ENCODE data around the gene SPHK1.
"Not testable (repeated sequence)": the region's sequence is repeated elsewhere in the genome, so short reads cannot be mapped to it uniquely, and the experiment has no call there.

SPHK1 gene

DNA sequence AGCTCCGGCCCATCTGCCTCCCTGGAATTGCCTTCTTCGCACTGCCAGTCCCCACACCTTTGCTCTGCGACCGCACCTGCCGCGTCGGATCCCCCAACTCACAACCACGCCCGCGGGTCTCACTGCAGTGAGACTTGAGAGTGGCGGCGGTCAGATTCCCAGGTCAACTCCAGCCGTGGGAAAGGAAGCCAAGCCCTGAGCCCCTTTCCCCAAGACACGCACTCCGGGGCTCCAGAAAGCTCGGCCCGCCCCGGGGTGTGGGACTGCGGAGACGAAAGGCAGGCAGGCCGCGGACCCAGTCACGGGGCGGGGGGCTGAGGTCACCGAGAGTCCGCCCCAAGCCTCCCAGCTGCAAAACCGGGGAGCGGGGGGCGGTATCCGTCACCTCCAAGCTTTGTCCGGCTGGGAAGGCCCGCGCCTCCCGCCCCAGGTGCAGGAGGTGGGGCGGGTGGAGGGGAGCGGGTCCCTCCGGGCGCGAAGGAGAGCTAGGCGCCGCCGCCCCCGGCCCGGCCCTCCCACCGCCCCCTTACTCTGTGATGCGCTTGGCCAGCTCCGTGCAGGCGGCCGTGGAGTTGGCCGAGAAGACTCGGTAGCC lies 31.3 kb upstream of the SPHK1 start:
- peak overlapping the region; percentile 89 for H3K27ac ChIP-seq (ENCODE audit: low read depth, low read length, severe bottlenecking)
- H3K4me3 ChIP-seq (ENCODE audit: extremely low read depth, insufficient read depth, low read length, poor library complexity, severe bottlenecking), result peak overlapping the region; percentile 91
- H3K36me3 ChIP-seq (ENCODE audit: control insufficient read depth, insufficient read depth, low read length), result peaks cover 7% of the 10 kb centered on the region
- WGBS, 2 experiments (ENCODE audit: insufficient coverage in 2 of 2), result 1 to 4% methylated on average over 34 to 42 of the region's 51 CpGs
- H3K9me3 ChIP-seq (ENCODE audit: control insufficient read depth, low read length), result no peaks in the 10 kb centered on the region
- peaks cover 2% of the 10 kb centered on the region for H3K4me1 ChIP-seq (ENCODE audit: control insufficient read depth, insufficient read depth, low read length, poor library complexity, severe bottlenecking)

DNA sequence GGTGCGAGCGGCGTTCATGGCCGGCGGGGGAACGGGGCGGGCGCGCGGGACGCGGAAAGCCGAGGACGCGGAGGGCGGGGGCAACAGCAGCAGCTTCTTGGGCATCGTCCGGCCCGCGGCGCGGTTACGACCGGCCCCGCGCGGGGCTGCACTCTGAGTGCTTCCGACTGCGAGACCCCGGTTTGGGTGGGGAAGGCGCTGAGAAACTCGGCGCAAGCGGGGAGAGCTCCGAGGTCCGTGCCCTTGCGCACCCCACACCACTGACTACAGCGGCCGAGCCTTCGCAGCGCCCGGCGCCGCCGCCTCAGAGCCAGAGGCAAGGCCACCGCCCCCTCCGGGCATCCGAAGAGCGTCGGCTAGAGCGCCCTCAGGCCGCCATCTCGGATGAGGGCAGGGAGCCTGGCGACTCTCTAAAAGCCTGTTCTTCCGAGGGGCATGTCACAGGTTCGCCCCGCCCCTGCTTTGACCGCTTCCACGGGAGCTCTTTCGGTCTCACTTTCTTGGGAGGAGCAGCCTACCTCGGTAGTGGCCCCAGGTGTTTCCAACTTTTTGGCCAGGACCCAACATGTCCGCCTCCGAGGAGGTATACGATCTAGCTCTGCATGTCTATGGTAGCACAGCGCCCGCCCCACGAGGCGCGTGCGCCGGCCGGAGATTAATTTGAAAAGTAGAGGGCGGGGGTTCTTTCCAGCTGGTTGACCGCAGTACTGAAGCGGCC lies 30.7 kb upstream of the SPHK1 start, which contains the start of gene PRPSAP1:
Gene PRPSAP1 (minus strand): TSS at position 318 of the 718 bp plus-strand sequence. CDS start 213 bp downstream, at position 105.
- H3K36me3 ChIP-seq (ENCODE audit: control insufficient read depth, insufficient read depth, low read length), result peaks cover 2% of the 10 kb centered on the region
- H3K4me1 ChIP-seq (ENCODE audit: control insufficient read depth, insufficient read depth, low read length, poor library complexity, severe bottlenecking), result peaks cover 2% of the 10 kb centered on the region
- no peaks in the 10 kb centered on the region for H3K9me3 ChIP-seq (ENCODE audit: control insufficient read depth, low read length)
- H3K27ac ChIP-seq (ENCODE audit: low read depth, low read length, severe bottlenecking), result peak within 1 kb of the TSS; percentile 89
- WGBS, 2 experiments (ENCODE audit: insufficient coverage in 2 of 2), result 0% methylated on average over 64 to 67 of the region's 75 CpGs
- H3K4me3 ChIP-seq (ENCODE audit: extremely low read depth, insufficient read depth, low read length, poor library complexity, severe bottlenecking), result peak within 1 kb of the TSS; percentile 91

DNA sequence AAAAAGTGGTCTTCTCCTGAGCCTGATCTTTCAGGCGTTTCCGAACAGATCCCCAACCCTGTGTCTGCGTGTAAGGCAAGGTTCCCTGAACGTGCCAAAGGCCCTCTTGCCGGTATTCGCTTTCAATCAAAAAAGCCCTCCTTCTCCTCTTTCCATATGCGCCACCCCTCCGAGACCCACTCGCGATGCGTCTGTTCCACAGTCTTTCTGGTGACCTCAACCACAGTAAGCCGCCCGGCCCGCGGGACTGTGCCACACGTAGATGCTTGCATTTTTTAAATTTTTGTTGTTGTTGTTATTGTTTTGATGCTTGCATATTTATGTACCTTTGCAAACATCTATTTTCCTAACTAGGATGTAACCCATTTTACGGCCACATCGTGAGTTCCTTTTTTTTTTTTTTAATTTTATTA lies 30.1 kb upstream of the SPHK1 start:
- no peaks in the 10 kb centered on the region for H3K9me3 ChIP-seq (ENCODE audit: control insufficient read depth, low read length)
- peak overlapping the region; percentile 89 for H3K27ac ChIP-seq (ENCODE audit: low read depth, low read length, severe bottlenecking)
- peaks cover 2% of the 10 kb centered on the region for H3K4me1 ChIP-seq (ENCODE audit: control insufficient read depth, insufficient read depth, low read length, poor library complexity, severe bottlenecking)
- WGBS, 2 experiments (ENCODE audit: insufficient coverage in 2 of 2), result 19 to 22% methylated on average over 11 of the region's 18 CpGs
- no peaks in the 10 kb centered on the region for H3K36me3 ChIP-seq (ENCODE audit: control insufficient read depth, insufficient read depth, low read length)
- H3K4me3 ChIP-seq (ENCODE audit: extremely low read depth, insufficient read depth, low read length, poor library complexity, severe bottlenecking), result peak overlapping the region; percentile 91

DNA sequence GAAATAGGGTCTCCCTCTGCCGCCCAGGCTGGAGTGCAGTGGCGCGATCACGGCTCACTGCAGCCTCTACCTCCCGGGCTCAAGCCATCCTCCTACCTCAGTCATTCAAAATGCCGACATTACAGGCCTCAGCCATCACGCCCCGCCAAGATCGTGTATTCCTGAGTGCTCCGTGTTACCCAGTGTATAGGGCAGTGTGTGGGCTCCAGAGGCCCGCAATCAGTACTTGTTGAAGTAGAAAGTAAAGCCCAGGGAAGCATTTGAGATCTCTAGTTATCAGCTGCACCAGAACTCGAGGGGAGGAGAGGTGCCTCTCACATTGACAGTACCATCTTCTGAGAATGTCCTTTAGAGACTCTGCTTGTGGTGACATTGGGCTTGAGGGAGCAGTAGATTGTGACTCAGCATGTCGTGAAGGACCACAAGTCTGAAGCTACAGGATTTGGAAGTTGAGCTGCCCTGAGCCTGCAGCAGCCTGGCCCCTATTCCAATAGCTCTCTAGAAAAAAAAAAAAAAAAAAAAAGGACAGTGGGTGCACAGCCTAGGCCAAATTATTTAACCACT lies 29.6 kb upstream of the SPHK1 start:
- 68 to 73% methylated on average over 4 to 12 of the region's 13 CpGs for WGBS, 2 experiments (ENCODE audit: insufficient coverage in 2 of 2)
- peak overlapping the region; percentile 91 for H3K4me3 ChIP-seq (ENCODE audit: extremely low read depth, insufficient read depth, low read length, poor library complexity, severe bottlenecking)

DNA sequence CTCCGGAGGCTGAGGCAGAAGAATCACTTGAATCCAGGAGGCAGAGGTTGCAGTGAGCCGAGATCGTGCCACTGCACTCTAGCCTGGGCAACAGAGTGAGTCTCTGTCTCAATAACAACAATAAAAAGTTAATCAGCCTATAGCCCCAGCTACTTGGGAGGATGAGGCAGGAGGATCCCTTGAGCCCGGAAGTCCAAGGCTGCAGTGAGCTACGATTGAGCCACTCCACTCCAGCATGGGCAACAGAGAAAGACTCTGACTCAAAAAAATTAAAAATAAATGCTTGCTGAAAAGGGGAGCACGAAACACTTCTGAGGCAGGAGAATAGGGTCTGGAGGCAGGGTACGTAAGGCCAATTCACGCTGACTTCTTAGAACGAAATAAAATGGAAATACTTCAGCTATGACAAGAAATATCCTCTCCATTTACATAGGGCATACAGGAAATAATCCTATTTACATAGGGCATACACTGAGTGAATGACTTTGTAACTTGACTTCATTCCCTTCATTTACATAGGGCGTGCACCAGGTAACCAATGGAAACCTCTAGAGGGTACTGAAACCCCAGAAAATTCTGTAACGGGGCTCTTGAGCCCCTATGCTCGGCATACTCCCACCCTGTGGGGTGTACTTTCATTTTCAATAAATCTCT lies 27.5 kb upstream of the SPHK1 start:
- Histone ChIP-seq H3K27ac (ENCODE audit: low read depth, low read length, severe bottlenecking) (no peak overlapping the region), H3K9me3 (ENCODE audit: control insufficient read depth, low read length) (no peaks in the 10 kb centered on the region)
- 89 to 93% methylated on average over 9 to 12 of the region's 12 CpGs for WGBS, 2 experiments (ENCODE audit: insufficient coverage in 2 of 2)

More for the DNA sequence above, 29.6 kb upstream of the SPHK1 start:
- no peak overlapping the region for H3K27ac ChIP-seq (ENCODE audit: low read depth, low read length, severe bottlenecking)
- no peaks in the 10 kb centered on the region for H3K36me3 ChIP-seq (ENCODE audit: control insufficient read depth, insufficient read depth, low read length)
- H3K4me1 ChIP-seq (ENCODE audit: control insufficient read depth, insufficient read depth, low read length, poor library complexity, severe bottlenecking), result peaks cover 2% of the 10 kb centered on the region
- no peaks in the 10 kb centered on the region for H3K9me3 ChIP-seq (ENCODE audit: control insufficient read depth, low read length)

DNA sequence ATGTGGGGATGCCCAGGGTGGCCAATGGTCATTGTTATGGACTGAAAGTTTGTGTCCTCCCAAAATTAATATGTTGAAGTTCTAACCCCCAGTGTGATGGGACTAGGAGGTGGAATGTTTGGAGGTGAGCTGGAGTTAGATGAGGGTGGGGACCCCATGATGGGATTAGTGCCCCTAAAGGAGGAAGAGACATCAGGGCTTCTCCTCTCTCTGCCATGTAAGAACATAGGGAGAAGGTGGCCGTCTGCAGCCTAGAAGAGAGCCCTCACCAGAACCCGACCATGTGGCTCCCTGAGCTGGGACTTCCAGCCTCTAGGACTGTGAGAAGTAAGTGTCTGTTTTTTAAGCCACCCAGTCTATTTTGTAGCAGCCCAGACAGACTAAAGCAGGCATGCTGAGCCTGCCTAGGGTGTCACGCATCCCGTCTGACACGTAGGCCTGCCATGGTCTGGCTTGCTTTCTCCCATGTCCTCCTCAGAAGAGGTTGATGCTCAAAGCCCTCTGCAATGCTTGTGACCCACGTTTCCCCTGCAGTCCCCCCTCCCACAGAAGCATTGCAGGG lies 26.7 kb upstream of the SPHK1 start:
- Histone ChIP-seq H3K4me3 (ENCODE audit: extremely low read depth, insufficient read depth, low read length, poor library complexity, severe bottlenecking) (no peak overlapping the region), H3K4me1 (ENCODE audit: control insufficient read depth, insufficient read depth, low read length, poor library complexity, severe bottlenecking) (no peaks in the 10 kb centered on the region)
- 92 to 95% methylated on average over 5 of the region's 6 CpGs for WGBS, 2 experiments (ENCODE audit: insufficient coverage in 2 of 2)

More for the DNA sequence above, 27.5 kb upstream of the SPHK1 start:
- H3K4me3 ChIP-seq (ENCODE audit: extremely low read depth, insufficient read depth, low read length, poor library complexity, severe bottlenecking), result no peak overlapping the region
- H3K4me1 ChIP-seq (ENCODE audit: control insufficient read depth, insufficient read depth, low read length, poor library complexity, severe bottlenecking), result no peaks in the 10 kb centered on the region
- no peaks in the 10 kb centered on the region for H3K36me3 ChIP-seq (ENCODE audit: control insufficient read depth, insufficient read depth, low read length)

DNA sequence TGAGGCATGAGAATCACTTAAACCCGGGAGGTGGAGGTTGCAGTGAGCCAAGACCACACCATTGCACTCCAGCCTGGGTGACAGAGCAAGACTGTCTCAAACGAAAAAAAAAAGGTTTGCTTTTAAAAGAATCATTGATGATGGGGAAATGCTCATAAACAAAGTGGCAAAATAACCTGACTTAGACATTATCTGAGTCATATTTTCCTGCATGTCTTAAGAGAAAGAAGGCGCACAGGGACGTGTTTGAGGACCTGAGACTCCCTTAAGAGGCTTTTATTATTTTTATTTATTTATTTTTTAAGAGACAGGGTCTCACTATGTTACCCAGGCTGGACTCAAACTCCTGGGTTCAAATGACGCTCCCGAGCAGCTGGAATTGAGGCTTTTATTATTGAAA lies 25.0 kb upstream of the SPHK1 start:
- 89 to 96% methylated on average over 3 to 4 of the region's 6 CpGs for WGBS, 2 experiments (ENCODE audit: insufficient coverage in 2 of 2)
- H3K27ac ChIP-seq (ENCODE audit: low read depth, low read length, severe bottlenecking), result no peak overlapping the region

More for the DNA sequence above, 26.7 kb upstream of the SPHK1 start:
- Histone ChIP-seq H3K36me3 (ENCODE audit: control insufficient read depth, insufficient read depth, low read length) (no peaks in the 10 kb centered on the region), H3K27ac (ENCODE audit: low read depth, low read length, severe bottlenecking) (no peak overlapping the region), H3K9me3 (ENCODE audit: control insufficient read depth, low read length) (no peaks in the 10 kb centered on the region)

DNA sequence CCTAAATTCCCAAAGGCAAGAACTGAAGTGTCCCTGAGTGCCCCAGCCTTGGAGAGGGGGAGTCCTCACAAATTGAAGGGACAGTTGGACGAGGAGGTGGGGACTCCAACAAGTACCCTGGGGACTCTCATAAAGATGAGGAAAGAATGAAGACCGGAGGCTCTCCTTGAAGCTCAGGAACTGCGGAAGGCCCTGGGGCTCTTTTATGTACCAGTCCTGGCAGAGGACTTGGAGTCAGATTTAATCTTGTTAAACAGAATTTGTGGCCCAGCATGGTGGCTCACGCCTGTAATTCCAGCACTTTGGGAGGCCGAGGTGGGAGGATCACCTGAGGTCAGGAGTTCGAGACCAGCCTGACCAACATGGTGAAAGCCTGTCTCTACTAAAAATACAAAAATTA lies 24.6 kb upstream of the SPHK1 start:
- H3K36me3 ChIP-seq (ENCODE audit: control insufficient read depth, insufficient read depth, low read length); H3K4me3 ChIP-seq (ENCODE audit: extremely low read depth, insufficient read depth, low read length, poor library complexity, severe bottlenecking): not testable (repeated sequence)
- WGBS, 2 experiments (ENCODE audit: insufficient coverage in 2 of 2), result 89 to 91% methylated on average over 6 of the region's 6 CpGs

More for the DNA sequence above, 25.0 kb upstream of the SPHK1 start:
- Histone ChIP-seq H3K36me3 (ENCODE audit: control insufficient read depth, insufficient read depth, low read length) (no peaks in the 10 kb centered on the region), H3K4me3 (ENCODE audit: extremely low read depth, insufficient read depth, low read length, poor library complexity, severe bottlenecking) (no peak overlapping the region), H3K4me1 (ENCODE audit: control insufficient read depth, insufficient read depth, low read length, poor library complexity, severe bottlenecking) (no peaks in the 10 kb centered on the region), H3K9me3 (ENCODE audit: control insufficient read depth, low read length) (no peaks in the 10 kb centered on the region)

DNA sequence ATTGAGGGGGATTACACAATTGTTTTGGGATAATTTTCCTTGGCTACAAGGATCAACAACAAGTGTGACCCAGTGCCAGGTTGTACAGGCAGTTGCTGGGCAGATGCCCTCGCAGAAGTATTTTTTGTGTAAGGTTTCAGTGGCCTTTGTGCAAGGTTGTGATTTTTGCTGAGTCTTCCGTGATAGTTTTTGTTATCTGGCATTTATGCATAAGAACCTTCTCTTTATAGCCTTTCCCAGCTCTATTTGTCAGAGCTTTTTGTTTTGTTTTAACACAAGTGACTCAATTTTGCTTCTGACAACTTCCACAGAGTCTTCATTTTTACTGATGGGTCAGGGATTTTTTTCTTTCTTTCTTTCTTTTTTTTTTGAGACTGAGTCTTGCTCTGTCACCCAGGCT lies 23.9 kb upstream of the SPHK1 start:
- Histone ChIP-seq H3K27ac (ENCODE audit: low read depth, low read length, severe bottlenecking) (no peak overlapping the region), H3K36me3 (ENCODE audit: control insufficient read depth, insufficient read depth, low read length) (no peaks in the 10 kb centered on the region)

More for the DNA sequence above, 24.6 kb upstream of the SPHK1 start:
- H3K27ac ChIP-seq (ENCODE audit: low read depth, low read length, severe bottlenecking); H3K4me1 ChIP-seq (ENCODE audit: control insufficient read depth, insufficient read depth, low read length, poor library complexity, severe bottlenecking); H3K9me3 ChIP-seq (ENCODE audit: control insufficient read depth, low read length): not testable (repeated sequence)

DNA sequence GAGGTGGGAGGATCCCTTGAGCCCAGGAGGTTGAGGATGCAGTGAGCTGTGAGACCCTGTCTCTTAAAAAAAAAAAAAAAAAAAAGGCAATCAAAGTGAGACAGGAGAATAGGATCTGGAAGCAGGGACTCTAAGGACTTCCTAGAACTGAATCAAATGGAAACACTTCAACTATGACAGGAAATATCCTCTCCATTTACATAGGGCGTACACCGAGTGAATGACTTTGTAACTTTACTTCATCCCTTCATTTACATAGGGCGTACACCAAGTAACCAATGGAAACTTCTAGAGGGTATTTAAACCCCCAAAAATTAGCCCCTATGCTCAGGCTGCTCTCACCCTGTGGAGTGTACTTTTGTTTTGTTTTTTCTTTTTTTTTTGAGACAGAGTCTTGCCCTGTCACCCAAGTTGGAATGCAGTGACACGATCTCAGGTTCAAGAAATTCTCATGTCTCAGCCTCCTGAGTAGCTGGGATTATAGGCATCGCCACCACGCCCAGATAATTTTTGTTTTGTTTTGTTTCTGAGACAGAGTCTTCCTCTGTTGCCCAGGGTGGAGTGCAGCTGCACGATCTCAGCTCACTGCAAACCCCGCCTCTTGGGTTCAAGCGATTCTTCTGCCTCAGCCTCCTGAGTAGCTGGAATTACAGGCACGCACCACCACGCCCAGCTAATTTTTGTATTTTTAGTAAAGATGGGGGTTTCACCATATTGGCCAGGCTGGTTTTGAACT lies 21.1 kb upstream of the SPHK1 start:
- Histone ChIP-seq H3K9me3 (ENCODE audit: control insufficient read depth, low read length) (no peaks in the 10 kb centered on the region), H3K36me3 (ENCODE audit: control insufficient read depth, insufficient read depth, low read length) (no peaks in the 10 kb centered on the region)
- 90 to 96% methylated on average over 7 of the region's 11 CpGs for WGBS, 2 experiments (ENCODE audit: insufficient coverage in 2 of 2)

More for the DNA sequence above, 23.9 kb upstream of the SPHK1 start:
- WGBS, 2 experiments (ENCODE audit: insufficient coverage in 2 of 2), result 100% methylated on average over 1 of the region's 2 CpGs
- no peaks in the 10 kb centered on the region for H3K9me3 ChIP-seq (ENCODE audit: control insufficient read depth, low read length)
- no peak overlapping the region for H3K4me3 ChIP-seq (ENCODE audit: extremely low read depth, insufficient read depth, low read length, poor library complexity, severe bottlenecking)
- H3K4me1 ChIP-seq (ENCODE audit: control insufficient read depth, insufficient read depth, low read length, poor library complexity, severe bottlenecking), result no peaks in the 10 kb centered on the region

More for the DNA sequence above, 21.1 kb upstream of the SPHK1 start:
- Histone ChIP-seq H3K4me3 (ENCODE audit: extremely low read depth, insufficient read depth, low read length, poor library complexity, severe bottlenecking) (no peak overlapping the region), H3K4me1 (ENCODE audit: control insufficient read depth, insufficient read depth, low read length, poor library complexity, severe bottlenecking) (no peaks in the 10 kb centered on the region), H3K27ac (ENCODE audit: low read depth, low read length, severe bottlenecking) (no peak overlapping the region)
